Left ventricle myocardium inferior (tissue), 1 donor: ENCODE data around the gene SYF2. TPM values are rescaled to one million over a fixed set of nuclear protein-coding genes. Genes with fewer than 3 reads are reported as not detected.

Source experiments
- DNase-seq: peaks from one replicate; pipeline ENCODE4 v3.0.0-alpha.2; 2020
- H3K27ac ChIP-seq: fragments of 200-600 bp; replicated peaks from 2 replicates; pipeline ENCODE4 v1.8.0; 2021
- H3K27me3 ChIP-seq: fragments of 200-600 bp; 2 replicates; pipeline ENCODE4 v1.8.0; 2021; ENCODE audit warnings: low read depth
- H3K36me3 ChIP-seq: fragments of 200-600 bp; 2 replicates; pipeline ENCODE4 v1.8.0; 2021
- H3K4me1 ChIP-seq: fragments of 200-600 bp; 2 replicates; pipeline ENCODE4 v1.8.0; 2021
- H3K4me3 ChIP-seq: fragments of 200-600 bp; 2 replicates; pipeline ENCODE4 v1.8.0; 2021; ENCODE audit warnings: mild to moderate bottlenecking, moderate library complexity
- H3K9me3 ChIP-seq: fragments of 200-600 bp; replicated peaks from 2 replicates; pipeline ENCODE4 v1.8.0; 2021
- CTCF ChIP-seq: fragments of 200-600 bp; IDR thresholded peaks from 2 replicates; pipeline ENCODE4 v1.8.0; 2021; ENCODE audit warnings: antibody characterized with exemption, mild to moderate bottlenecking, borderline replicate concordance
- intact Hi-C: fragments of 100-400 bp; cut with micrococcal nuclease; formaldehyde crosslinking; loops from one replicate; pipeline ENCODE4 v1.11.0; 2022
- total RNA-seq: library from RNA; stranded (reverse); fragmentation: NEBNext Ultra II Directional; extraction: Animal tissue kit (Norgen Biotek cat#: 25700); gene quantifications from one replicate; pipeline ENCODE4 v1.2.1, GENCODE V29; 2021
- donor health status: DM: no; HTN: yes; CAD: no; lungs with severe emphysema.

The SYF2 gene
- total RNA-seq, 1 donor from 2014 or later: 35.1 TPM

- no peak for DNase-seq
- Histone ChIP-seq H3K9me3 (no peaks in the 10 kb centered on the region), H3K36me3 (peaks cover 34% of the 10 kb centered on the region), H3K27ac (no peak overlapping the region), H3K4me1 (no peaks in the 10 kb centered on the region), H3K27me3 (no peaks in the 10 kb centered on the region), H3K4me3 (no peak overlapping the region)
- TF ChIP-seq CTCF: no peak
- intact Hi-C loops: no loop called here
These were observed 14.6 kb downstream of the SYF2 start for GRCh38 chr1:25217598-25218232.

GRCh38 chr1:25217015-25217414 is 15.3 kb downstream of the SYF2 start:
- no peak for TF ChIP-seq CTCF
- Histone ChIP-seq H3K9me3 (no peaks in the 10 kb centered on the region), H3K36me3 (peaks cover 27% of the 10 kb centered on the region), H3K4me3 (no peak overlapping the region), H3K4me1 (no peaks in the 10 kb centered on the region), H3K27ac (no peak overlapping the region), H3K27me3 (peaks cover 3% of the 10 kb centered on the region)
- intact Hi-C loops: no loop called here
- no peak for DNase-seq

- no peak for TF ChIP-seq CTCF
- H3K27me3 ChIP-seq: peaks cover 12% of the 10 kb centered on the region
- intact Hi-C loops: no loop called here
These were observed 16.2 kb downstream of the SYF2 start for GRCh38 chr1:25216123-25216522.

GRCh38 chr1:25212725-25213124 is 19.6 kb downstream of the SYF2 start:
- no peaks in the 10 kb centered on the region for H3K4me1 ChIP-seq
- intact Hi-C loops: no loop called here

More at GRCh38 chr1:25216123-25216522, 16.2 kb downstream of the SYF2 start:
- DNase-seq: no peak
- no peak overlapping the region for H3K4me3 ChIP-seq
- no peaks in the 10 kb centered on the region for H3K9me3 ChIP-seq
- H3K36me3 ChIP-seq: peaks cover 19% of the 10 kb centered on the region
- no peaks in the 10 kb centered on the region for H3K4me1 ChIP-seq
- H3K27ac ChIP-seq: no peak overlapping the region

GRCh38 chr1:25210728-25211127 is 21.6 kb downstream of the SYF2 start:
- intact Hi-C loops: no loop called here
- Histone ChIP-seq H3K27ac (no peak overlapping the region), H3K36me3 (no peaks in the 10 kb centered on the region), H3K4me3 (no peak overlapping the region), H3K9me3 (no peaks in the 10 kb centered on the region), H3K27me3 (peaks cover 46% of the 10 kb centered on the region), H3K4me1 (no peaks in the 10 kb centered on the region)
- TF ChIP-seq CTCF: no peak
- DNase-seq: no peak

More at GRCh38 chr1:25212725-25213124, 19.6 kb downstream of the SYF2 start:
- peaks cover 38% of the 10 kb centered on the region for H3K27me3 ChIP-seq
- no peaks in the 10 kb centered on the region for H3K36me3 ChIP-seq
- TF ChIP-seq CTCF: no peak
- no peaks in the 10 kb centered on the region for H3K9me3 ChIP-seq
- no peak overlapping the region for H3K4me3 ChIP-seq
- no peak overlapping the region for H3K27ac ChIP-seq
- no peak for DNase-seq
